Measurements from ENCODE around the gene TPPP2.

- TF ChIP-seq, protein P1, sequence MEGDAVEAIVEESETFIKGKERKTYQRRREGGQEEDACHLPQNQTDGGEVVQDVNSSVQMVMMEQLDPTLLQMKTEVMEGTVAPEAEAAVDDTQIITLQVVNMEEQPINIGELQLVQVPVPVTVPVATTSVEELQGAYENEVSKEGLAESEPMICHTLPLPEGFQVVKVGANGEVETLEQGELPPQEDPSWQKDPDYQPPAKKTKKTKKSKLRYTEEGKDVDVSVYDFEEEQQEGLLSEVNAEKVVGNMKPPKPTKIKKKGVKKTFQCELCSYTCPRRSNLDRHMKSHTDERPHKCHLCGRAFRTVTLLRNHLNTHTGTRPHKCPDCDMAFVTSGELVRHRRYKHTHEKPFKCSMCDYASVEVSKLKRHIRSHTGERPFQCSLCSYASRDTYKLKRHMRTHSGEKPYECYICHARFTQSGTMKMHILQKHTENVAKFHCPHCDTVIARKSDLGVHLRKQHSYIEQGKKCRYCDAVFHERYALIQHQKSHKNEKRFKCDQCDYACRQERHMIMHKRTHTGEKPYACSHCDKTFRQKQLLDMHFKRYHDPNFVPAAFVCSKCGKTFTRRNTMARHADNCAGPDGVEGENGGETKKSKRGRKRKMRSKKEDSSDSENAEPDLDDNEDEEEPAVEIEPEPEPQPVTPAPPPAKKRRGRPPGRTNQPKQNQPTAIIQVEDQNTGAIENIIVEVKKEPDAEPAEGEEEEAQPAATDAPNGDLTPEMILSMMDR (IDR thresholded peaks at IDR 0.05 in 8 of 11, conservative IDR thresholded peaks at IDR 0.05 in 3 of 11) = no peak
- TF ChIP-seq POLR2AphosphoS5 (IDR thresholded peaks at IDR 0.05) = no peak
Observed at GRCh38 chr14:21041676-21042433, 11.8 kb downstream of the TPPP2 start, which contains the start of gene RNASE7.

Data from spleen (tissue), 7 donors.